ENCODE data around the gene ARMC10. TPM values are rescaled to one million over a fixed set of nuclear protein-coding genes. Genes with fewer than 3 reads are reported as not detected.
"Not testable (repeated sequence)": the region's sequence is repeated elsewhere in the genome, so short reads cannot be mapped to it uniquely, and the experiment has no call there.

Gene ARMC10
- polyA plus RNA-seq (2012; ENCODE audit: insufficient read depth, insufficient read length) = 44.8 TPM

DNA sequence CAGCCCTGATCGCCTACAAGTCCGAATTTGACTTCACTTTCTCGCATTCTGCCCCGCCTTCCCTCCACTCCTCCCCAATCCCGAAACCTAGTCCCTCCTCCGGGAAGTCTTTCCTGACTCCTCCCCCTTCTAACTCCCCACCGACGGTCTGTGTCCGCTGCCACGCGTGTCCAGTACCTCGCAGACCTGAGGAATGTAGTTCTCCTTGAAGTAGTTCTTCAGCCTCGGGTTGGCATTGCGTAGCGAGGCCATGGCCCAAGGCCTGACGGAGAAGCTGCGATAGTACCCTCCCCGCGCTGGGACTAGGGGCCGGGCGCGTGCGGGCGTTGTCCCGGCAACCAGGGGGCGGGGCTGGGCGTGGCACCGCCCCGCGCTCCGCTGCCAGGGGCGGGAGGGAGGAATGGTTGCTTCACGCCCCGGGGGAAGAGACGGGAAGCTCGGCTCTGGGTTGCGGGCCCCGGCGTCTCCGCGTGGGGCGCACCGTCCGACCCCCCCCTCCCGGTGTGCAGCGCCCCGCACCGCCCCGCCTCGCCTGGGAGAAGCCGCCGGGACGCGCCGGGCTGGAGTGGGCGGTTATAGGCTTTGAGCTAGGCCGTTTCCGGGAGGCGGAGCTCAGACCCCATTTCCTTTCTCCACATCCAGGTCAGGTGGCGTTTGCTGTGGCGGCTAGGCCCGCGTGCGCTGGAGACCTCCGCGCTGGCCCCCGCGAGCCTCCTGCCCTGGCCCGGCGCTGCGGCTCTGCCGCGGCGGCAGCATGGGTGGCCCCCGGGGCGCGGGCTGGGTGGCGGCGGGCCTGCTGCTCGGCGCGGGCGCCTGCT, at the start of gene ARMC10, which contains the start of gene FBXL13:
ARMC10 (plus strand) TSS at position 622 of the 818 bp plus-strand sequence; CDS start at position 755, 133 bp downstream.
FBXL13 (minus strand) TSS at position 278 of the 818 bp plus-strand sequence.
- peak within 1 kb of the TSS; percentile 88 for H3K4me3 ChIP-seq (ENCODE audit: low read length)
- DNase-seq (ENCODE audit: low read depth, low spot score) = peak; percentile 86

DNA sequence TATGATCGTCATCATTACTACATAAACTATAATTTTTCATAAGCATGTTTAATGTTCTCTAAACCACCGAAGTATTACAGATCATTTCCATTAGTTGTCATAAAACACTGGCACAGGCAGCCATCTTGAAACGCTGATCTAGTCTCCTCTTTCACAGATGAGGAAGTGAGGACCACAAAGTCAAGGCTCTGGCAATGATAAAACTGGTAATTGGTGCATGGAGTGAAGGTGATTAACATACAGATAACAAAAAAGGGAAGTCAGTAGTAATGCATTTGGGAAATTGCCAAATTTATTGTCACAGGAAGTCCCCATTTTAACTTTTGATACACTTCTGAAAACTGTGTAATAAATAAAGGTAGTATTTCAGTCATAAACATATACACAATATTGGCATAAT, 49.6 kb upstream of the ARMC10 start:
- peak; percentile 8 for DNase-seq (ENCODE audit: low read depth, low spot score)
- no peak overlapping the region for H3K4me3 ChIP-seq (ENCODE audit: low read length)

DNA sequence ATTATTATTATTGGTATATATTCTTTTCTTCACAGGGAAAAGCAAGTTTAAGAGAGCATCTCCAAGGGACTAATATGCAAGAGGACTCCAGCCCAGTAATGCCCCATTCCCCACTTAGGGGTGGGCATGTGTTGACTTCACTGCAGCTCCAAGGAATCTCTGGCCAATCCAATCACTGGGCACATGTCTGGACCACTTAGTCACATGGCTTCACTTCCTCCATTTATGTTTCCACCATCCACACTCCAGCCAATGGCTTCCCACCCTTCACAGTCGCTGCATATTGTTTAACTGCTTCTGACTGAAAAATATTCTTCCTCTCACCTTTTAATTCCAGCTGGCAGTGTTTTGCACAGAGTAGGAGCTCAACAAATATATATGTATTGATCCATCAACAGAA, 43.9 kb upstream of the ARMC10 start:
- no peak overlapping the region for H3K4me3 ChIP-seq (ENCODE audit: low read length)
- DNase-seq (ENCODE audit: low read depth, low spot score) = no peak

DNA sequence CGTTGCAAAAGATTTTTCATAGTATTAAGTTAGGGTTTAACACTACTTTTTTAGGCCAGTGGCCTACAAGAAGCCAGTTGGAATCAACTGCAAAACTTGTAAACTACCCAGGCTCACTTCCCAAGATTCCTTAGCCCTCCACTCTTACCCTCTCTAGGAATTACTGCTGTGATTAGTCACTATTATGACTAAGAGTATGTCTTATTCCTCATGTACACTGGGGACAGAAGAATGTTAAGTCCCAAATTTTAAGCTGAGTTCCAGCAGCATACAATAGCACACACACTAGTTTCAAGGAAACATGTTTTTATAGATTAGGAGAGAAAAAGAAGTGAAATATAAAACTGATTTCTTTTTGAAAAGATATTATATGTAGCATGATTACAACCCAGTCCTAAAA, 43.2 kb upstream of the ARMC10 start:
- no peak overlapping the region for H3K4me3 ChIP-seq (ENCODE audit: low read length)
- no peak for DNase-seq (ENCODE audit: low read depth, low spot score)

DNA sequence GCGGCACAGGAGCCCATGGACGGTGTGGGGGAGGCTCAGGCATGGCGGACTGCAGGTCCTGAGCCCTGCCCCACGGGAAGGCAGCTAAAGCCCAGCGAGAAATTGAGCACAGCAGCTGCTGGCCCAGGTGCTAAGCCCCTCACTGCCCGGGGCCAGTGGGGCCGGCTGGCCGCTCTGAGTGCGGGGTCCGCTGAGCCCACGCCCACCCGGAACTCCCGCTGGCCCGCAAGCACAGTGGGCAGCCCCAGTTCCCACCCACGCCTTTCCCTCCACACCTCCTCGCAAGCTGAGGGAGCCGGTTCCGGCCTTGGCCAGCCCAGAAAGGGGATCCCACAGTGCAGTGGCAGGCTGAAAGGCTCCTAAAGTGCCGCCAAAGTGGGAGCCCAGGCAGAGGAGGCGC, 40.6 kb upstream of the ARMC10 start:
- not testable (repeated sequence) for H3K4me3 ChIP-seq (ENCODE audit: low read length); DNase-seq (ENCODE audit: low read depth, low spot score)

DNA sequence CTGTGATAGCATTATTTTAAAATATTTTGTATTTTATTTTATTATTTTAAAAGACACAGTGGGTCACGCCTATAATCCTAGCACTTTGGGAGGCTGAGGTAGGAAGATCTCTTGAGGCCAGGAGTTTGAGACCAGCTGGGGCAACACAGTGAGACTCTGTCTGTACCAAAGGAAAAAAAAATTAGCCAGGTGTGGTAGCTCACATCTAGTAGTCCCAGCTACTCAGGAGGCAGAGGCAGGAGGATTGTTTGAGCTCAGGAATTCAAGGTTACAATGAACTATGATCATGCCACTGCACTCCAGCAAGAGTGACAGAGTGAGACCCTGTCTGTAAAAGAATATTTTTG, 37.5 kb upstream of the ARMC10 start:
- DNase-seq (ENCODE audit: low read depth, low spot score) = no peak
- H3K4me3 ChIP-seq (ENCODE audit: low read length) = no peak overlapping the region

DNA sequence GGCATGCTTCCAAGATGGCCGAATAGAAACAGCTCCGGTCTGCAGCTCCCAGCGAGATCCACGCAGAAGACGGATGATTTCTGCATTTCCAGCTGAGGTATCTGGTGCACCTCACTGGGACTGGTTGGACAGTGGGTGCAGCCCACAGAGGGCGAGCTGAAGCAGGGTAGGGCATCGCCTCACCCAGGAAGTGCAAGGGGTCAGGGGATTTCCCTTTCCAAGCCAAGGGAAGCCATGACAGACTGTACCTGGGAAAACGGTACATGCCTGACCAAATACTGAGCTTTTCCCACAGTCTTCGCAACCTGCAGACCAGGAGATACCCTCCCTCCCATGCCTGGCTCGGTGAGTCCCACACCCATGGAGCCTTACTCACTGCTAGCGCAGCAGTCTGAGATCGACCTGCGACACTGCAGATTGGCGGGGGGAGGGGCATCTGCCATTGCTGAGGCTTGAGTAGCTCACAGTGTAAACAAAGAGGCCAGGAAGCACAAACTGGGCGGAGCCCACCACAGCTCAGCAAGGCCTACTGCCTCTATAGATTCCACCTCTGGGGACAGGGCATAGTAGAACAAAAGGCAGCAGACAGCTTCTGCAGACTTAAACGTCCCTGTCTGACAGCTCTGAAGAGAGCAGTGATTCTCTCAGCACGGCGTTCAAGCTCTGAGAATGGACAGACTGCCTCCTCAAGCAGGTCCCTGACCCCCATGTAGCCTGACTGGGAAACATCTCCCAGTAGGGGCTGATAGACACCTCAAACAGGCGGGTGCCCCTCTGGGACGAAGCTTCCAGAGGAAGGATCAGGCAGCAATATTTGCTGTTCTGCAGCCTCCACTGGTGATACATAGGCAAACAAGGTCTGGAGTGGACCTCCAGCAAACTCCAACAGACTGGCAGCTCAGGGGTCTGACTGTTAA, 36.9 kb upstream of the ARMC10 start:
- not testable (repeated sequence) for DNase-seq (ENCODE audit: low read depth, low spot score); H3K4me3 ChIP-seq (ENCODE audit: low read length)

DNA sequence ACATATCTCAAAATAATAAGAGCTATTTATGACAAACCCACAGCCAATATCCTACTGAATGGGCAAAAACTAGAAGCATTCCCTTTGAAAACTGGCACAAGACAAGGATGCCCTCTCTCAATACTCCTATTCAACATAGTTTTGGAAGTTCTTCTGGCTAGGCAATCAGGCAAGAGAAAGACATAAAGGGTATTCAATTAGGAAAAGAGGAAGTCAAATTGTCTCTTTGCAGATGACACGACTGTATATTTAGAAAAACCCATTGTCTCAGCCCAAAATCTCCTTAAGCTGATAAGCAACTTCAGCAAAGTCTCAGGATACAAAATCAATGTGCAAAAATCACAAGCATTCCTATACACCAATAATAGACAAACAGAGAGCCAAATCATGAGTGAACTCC, 33.1 kb upstream of the ARMC10 start:
- H3K4me3 ChIP-seq (ENCODE audit: low read length); DNase-seq (ENCODE audit: low read depth, low spot score): not testable (repeated sequence)

DNA sequence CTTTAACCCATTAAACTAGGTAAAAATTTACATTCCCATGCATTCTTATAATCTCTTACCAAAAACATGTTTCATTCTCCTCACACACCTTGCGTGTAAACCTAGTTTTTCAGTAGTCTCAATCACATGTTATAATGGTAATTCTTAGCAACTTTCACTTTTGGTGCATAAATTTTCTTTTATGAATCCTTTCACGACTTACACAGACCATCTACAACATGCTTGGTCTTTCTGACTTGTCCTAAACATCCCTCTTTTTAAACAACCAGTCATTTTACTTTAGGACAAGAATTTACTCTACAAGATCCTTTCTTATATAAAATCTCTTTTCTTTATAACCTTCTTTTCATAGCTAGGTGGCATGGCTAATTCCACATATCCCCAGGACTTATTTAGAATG, 26.1 kb upstream of the ARMC10 start:
- DNase-seq (ENCODE audit: low read depth, low spot score) = peak; percentile 27
- no peak overlapping the region for H3K4me3 ChIP-seq (ENCODE audit: low read length)

DNA sequence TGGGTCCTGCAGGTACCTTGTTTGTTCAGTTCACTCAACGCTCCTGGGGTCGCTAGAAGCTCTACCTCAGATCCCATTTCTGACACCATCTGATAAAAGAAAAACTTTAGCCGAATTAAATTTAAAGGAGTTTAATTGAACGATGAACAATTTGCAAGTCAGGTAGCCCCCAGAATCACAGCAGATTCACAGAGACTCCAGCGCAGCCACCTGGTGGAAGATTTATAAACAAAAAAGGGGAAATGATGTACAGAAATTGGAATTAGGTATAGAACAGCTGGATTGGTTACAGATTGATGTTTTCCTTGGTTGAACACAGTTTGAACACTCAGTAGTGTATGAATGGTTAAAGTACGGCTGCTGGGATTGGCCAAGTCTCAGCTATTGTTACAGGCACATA, 23.4 kb upstream of the ARMC10 start:
- no peak for DNase-seq (ENCODE audit: low read depth, low spot score)
- no peak overlapping the region for H3K4me3 ChIP-seq (ENCODE audit: low read length)

DNA sequence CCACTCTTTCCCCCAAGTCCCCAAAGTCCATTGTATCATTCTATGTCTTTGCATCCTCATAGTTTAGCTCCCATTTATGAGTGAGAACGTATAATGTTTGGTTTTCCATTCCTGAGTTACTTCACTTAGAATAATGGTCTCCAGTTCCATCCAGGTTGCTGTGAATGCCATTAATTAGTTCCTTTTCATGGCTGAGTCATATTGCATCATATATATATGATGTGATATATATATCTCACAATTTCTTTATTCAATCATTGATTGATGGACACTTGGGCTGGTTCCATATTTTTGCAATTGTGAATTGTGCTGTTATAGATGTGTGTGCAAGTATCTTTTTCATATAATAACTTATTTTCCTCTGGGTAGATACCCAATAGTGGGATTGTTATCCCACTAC, 18.9 kb upstream of the ARMC10 start:
- H3K4me3 ChIP-seq (ENCODE audit: low read length); DNase-seq (ENCODE audit: low read depth, low spot score): not testable (repeated sequence)

DNA sequence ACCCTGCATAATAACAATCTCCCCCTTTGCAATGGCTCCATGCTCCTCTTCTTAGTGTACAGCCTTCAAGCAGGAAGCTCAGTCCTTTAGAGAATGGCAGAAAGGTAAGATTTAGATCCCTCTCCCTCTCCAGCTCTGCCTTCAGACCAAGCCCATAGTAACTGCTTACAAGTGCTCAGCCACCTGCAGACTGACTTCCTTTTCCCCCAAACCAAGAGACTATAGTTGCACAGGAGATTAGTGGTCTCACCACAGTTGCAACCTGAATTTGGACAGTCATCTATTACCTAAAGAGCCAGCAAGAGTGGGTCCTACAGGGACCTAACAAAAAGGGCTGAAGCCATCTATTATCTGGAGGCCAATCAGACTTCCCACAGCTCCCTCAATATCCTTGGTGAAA, 16.8 kb upstream of the ARMC10 start:
- no peak overlapping the region for H3K4me3 ChIP-seq (ENCODE audit: low read length)
- no peak for DNase-seq (ENCODE audit: low read depth, low spot score)

DNA sequence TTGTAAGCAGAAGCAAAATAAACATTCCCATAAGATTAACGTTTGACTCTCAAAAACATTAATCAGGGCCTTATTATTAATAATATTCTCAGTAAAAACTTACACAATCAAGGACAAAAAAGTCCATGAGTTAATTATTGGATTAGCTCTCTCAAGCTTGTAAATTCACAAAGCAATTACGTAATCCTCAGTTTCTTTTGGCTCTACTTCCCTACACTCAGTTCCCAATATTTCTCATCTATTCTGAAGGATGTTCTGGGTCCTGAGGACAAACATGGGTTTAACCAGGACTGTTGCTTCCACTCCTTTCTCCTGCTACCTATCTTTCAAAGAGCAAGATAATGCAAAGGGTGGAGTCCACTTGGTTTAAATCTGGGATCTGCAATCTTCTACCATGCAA, 15.5 kb upstream of the ARMC10 start:
- H3K4me3 ChIP-seq (ENCODE audit: low read length) = no peak overlapping the region
- DNase-seq (ENCODE audit: low read depth, low spot score) = no peak

DNA sequence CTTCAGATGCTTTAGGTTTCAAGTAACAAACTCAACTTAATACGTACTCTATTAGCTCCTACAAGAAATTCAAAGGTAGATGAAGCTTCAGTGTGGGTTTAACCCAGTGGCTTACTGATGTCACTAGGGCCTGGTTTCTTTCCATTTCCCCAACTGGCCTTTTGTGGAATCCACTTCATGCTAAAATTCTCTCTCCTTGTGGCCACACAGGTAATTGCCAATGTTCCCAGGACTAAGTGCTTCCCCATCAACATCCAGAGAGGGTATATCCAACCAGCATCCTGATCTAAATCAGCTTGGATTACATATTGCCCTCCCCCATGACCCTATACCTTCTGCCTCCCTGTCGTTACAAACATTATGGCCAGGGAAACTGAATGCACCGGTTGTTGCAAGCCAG, 11.0 kb upstream of the ARMC10 start:
- DNase-seq (ENCODE audit: low read depth, low spot score) = no peak
- H3K4me3 ChIP-seq (ENCODE audit: low read length) = no peak overlapping the region

DNA sequence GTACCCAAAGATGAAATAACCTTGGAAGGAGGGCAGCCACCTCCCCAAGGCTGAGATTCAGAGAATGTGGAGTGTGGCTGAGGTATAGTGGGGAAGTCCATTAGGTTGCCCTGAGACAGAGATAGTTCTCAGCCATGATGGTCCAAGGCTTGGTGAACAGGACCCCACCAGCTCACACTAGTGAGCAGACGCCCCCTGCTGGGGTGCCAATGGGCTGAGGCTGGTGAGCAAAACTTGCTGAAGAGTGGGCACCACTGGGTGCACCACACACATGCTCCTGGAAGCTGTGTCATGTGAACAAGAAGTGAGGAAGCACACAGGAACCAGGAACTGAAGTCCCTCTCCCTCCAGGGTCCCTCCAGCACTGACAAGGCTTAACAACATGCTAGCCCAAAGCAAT, 9.3 kb upstream of the ARMC10 start:
- no peak overlapping the region for H3K4me3 ChIP-seq (ENCODE audit: low read length)
- peak; percentile 60 for DNase-seq (ENCODE audit: low read depth, low spot score)

DNA sequence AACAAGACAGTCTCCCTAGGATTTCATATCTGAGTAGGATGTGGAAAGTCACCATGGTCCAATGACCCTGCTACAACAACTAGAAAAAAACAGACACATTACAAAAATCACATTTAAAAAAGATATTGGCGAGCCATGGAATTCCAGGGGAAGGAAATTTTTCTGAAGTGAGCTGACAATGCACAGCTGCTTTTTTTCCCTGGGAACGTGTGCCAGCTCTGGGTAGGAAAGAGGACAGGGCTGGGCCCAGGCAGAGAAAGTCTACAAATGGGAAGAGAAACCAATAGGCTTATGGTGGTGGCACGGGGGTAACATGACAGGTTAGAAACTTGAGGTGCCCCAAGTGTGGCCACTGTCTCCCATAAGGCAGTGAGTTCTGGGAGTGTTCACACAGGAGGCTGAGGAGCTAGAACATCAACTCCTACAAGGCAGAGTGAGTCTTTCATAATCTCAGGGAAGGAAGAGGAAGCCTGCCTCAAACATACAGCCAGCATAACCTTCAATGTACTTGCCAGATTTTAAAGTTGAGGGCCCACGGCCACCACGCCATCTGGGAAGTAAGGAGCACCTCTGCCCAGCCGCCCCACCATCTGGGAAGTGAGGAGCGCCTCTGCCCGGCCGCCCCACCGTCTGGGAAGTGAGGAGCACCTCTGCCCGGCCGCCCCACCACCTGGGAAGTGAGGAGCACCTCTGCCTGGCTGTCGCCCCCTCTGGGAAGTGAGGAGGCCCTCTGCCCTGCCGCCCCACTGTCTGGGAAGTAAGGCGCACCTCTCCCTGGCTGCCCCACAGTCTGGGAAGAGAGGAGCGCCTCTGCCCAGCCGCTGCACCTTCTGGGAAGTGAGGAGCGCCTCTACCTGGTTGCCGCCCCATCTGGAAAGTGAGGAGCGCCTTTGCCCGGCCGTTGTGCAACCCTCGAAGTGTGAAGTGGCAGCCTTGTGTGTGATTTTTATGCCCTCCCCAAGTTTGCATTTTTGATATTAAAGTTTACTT, 6.2 kb upstream of the ARMC10 start:
- no peak overlapping the region for H3K4me3 ChIP-seq (ENCODE audit: low read length)
- DNase-seq (ENCODE audit: low read depth, low spot score) = no peak

DNA sequence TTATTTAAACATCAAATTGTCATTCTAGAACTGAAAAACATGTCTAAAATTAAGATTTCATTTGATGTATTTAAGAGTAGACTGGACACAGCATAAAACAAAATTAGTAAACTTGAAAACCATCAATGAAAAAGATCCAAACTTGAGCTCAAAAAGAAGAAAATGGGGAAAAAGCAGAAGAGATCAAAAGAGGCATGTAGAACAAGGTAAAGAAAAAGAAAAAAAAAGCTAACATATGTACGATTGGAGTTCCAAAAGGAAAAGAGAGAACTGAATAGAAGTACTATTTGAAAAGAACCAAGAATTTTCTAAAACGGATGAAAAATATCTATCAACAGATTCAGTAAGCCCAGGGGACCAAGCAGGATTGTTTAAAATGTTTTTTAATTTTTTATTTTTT, 3.9 kb upstream of the ARMC10 start:
- DNase-seq (ENCODE audit: low read depth, low spot score) = no peak
- H3K4me3 ChIP-seq (ENCODE audit: low read length) = no peak overlapping the region

DNA sequence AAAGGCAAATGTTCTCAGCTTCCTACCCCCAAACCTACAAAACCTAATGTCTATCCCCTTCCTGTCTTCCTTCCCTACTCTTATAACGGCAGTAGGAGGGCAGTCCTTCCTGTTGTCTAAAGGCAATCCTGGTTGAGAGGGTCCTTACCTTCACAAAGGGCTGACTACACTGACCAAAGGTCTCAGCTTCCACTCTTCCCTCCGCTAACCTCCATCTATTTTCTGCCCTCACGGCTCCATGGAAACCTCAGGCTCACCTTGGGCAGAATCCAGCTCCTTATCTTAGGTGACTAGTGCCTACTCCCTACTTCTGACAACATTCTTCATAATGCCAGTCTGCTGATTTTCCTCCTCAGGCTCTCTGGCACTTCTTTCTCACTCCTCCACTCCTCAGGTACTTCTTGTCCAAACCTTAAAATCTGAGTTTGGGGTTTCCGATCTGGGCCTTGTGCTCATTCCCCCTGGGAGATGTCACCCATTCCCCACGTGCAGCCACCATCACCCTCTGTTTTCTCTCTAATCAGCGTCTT, 886 bp upstream of the ARMC10 start:
- no peak for DNase-seq (ENCODE audit: low read depth, low spot score)
- H3K4me3 ChIP-seq (ENCODE audit: low read length) = peak overlapping the region; percentile 88
